ENCODE results near the gene DLX5. TPM values are rescaled to one million over a fixed set of nuclear protein-coding genes. Genes with fewer than 3 reads are reported as not detected.

The DLX5 gene
- total RNA-seq, 4 donors from 2014 or later = 0.26 to 5.9 (median 0.52) TPM; not detected in 1

GRCh38 chr7:96992192-96993005 lies 32.2 kb downstream of the DLX5 start:
- Histone ChIP-seq H3K27me3 (peaks cover 13 to 83% of the 10 kb centered on the region in 2 donors), H3K4me3 (no peak overlapping the region), H3K27ac (no peak overlapping the region), H3K36me3 (no peaks in the 10 kb centered on the region), H3K9me3 (no peaks in the 10 kb centered on the region), H3K4me1 (no peaks in the 10 kb centered on the region)
- intact Hi-C loops (cut with DNase I; ENCODE audit: low total_unique reads) = no loop called here
- no peak for TF ChIP-seq POLR2A (IDR thresholded peaks at IDR 0.05)
- TF ChIP-seq, protein P1, sequence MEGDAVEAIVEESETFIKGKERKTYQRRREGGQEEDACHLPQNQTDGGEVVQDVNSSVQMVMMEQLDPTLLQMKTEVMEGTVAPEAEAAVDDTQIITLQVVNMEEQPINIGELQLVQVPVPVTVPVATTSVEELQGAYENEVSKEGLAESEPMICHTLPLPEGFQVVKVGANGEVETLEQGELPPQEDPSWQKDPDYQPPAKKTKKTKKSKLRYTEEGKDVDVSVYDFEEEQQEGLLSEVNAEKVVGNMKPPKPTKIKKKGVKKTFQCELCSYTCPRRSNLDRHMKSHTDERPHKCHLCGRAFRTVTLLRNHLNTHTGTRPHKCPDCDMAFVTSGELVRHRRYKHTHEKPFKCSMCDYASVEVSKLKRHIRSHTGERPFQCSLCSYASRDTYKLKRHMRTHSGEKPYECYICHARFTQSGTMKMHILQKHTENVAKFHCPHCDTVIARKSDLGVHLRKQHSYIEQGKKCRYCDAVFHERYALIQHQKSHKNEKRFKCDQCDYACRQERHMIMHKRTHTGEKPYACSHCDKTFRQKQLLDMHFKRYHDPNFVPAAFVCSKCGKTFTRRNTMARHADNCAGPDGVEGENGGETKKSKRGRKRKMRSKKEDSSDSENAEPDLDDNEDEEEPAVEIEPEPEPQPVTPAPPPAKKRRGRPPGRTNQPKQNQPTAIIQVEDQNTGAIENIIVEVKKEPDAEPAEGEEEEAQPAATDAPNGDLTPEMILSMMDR (IDR thresholded peaks at IDR 0.05) = no peak
- no peak for DNase-seq

DNA sequence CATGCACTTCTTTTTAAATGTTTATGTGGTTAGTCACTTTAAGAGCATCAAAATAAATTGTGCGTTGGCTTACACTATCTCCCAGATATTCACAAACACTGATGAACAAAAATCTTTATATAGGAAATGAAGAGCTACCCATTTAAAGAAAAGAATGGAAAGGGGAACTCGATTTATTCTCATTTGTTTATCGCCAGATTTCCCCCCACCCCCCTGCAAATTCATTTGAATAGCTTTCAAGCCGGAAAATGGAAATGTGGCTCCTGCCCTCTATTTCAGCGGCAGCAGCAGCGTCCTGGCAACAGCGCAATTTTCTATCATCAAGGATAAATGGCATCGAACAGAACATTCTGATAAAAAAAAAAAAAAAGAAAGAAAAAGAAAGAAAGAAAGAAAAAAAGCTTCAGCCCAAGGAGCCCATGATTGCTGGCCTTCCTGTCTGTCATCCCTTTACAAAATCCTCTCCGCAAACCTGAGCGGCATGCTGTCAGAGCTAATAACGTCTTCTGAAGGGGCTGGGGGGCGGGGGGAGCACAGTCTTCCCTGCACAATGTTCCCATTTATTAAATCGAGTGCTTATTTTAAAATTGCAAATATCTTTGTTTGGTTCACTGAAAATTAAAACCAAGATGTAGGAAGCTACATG lies 33.0 kb downstream of the DLX5 start:
- no peak for DNase-seq
- H3K4me1 ChIP-seq = no peaks in the 10 kb centered on the region
- peaks cover 7 to 77% of the 10 kb centered on the region in 2 donors for H3K27me3 ChIP-seq
- no peaks in the 10 kb centered on the region for H3K9me3 ChIP-seq
- H3K36me3 ChIP-seq = no peaks in the 10 kb centered on the region
- intact Hi-C loops (cut with DNase I; ENCODE audit: low total_unique reads) = no loop called here
- H3K27ac ChIP-seq = no peak overlapping the region
- TF ChIP-seq, protein P1 (IDR thresholded peaks at IDR 0.05) = no peak
- no peak for TF ChIP-seq POLR2A (IDR thresholded peaks at IDR 0.05)
- no peak overlapping the region for H3K4me3 ChIP-seq

- no peak for DNase-seq
- no peak overlapping the region for H3K27ac ChIP-seq
- intact Hi-C loops (cut with DNase I; ENCODE audit: low total_unique reads) = no loop called here
- H3K27me3 ChIP-seq = peaks cover 3 to 65% of the 10 kb centered on the region in 2 donors
- TF ChIP-seq, protein P1 (IDR thresholded peaks at IDR 0.05) = no peak
- no peak for TF ChIP-seq POLR2A (IDR thresholded peaks at IDR 0.05)
- H3K4me3 ChIP-seq = no peak overlapping the region
- H3K9me3 ChIP-seq = no peaks in the 10 kb centered on the region
- H3K36me3 ChIP-seq = no peaks in the 10 kb centered on the region
- no peaks in the 10 kb centered on the region for H3K4me1 ChIP-seq
Measured at GRCh38 chr7:96989859-96990317, 34.7 kb downstream of the DLX5 start.

- no peaks in the 10 kb centered on the region for H3K4me1 ChIP-seq
- no peak for DNase-seq
- no peak overlapping the region for H3K4me3 ChIP-seq
- H3K27ac ChIP-seq = no peak overlapping the region
- H3K36me3 ChIP-seq = no peaks in the 10 kb centered on the region
- H3K9me3 ChIP-seq = no peaks in the 10 kb centered on the region
- peaks cover 3 to 60% of the 10 kb centered on the region in 2 donors for H3K27me3 ChIP-seq
- intact Hi-C loops (cut with DNase I; ENCODE audit: low total_unique reads) = no loop called here
- TF ChIP-seq POLR2A (IDR thresholded peaks at IDR 0.05) = no peak
- TF ChIP-seq, protein P1 (IDR thresholded peaks at IDR 0.05) = no peak
Measured at GRCh38 chr7:96989241-96989858, 35.3 kb downstream of the DLX5 start.

DNA sequence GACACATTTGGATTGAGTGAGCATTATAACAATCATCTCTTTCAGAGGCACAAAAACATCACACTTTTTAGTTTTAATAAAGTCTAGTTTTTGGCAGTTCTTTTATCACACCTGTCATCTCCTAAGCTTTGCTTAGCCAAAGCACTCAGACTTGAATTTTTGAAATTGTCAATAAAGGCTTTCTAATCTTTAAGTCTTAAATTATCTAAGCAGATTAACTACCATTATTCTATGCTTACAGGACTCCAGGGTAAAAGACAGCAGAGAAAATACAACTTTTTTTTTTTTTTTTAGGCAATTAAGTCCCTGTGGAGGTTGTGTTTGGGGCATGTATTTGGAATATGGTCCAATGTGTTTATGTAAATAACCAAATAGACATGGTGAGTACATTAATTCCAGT lies 36.9 kb downstream of the DLX5 start:
- H3K9me3 ChIP-seq = no peaks in the 10 kb centered on the region
- intact Hi-C loops (cut with DNase I; ENCODE audit: low total_unique reads) = no loop called here
- peaks cover 3 to 48% of the 10 kb centered on the region in 2 donors for H3K27me3 ChIP-seq
- TF ChIP-seq, protein P1 (IDR thresholded peaks at IDR 0.05) = no peak
- no peak for TF ChIP-seq POLR2A (IDR thresholded peaks at IDR 0.05)
- no peak overlapping the region for H3K27ac ChIP-seq
- H3K4me3 ChIP-seq = no peak overlapping the region
- H3K36me3 ChIP-seq = no peaks in the 10 kb centered on the region
- DNase-seq = no peak
- H3K4me1 ChIP-seq = no peaks in the 10 kb centered on the region
